Calu3 (cell line): Measurements from ENCODE around the gene KSR2. TPM values are rescaled to one million over a fixed set of nuclear protein-coding genes. Genes with fewer than 3 reads are reported as not detected.
A peak's percentile ranks its signal among the peaks of the same experiment; 100 is the strongest.

Source experiments
- Bru-seq: library from RNA; stranded (reverse); fragments of 400-500 nt; gene quantifications from one replicate; lab custom pipeline; 2021; lab: Mats Ljungman, UMichigan
- BruChase-seq, 2 experiments: library from RNA; stranded (reverse); fragments of 400-500 nt; gene quantifications; one replicate each; lab custom pipeline; 2021; lab: Mats Ljungman, UMichigan
- BruUV-seq: library from RNA; stranded (reverse); fragments of 400-500 nt; replicated peaks from 2 replicates; lab custom pipeline; 2021; lab: Mats Ljungman, UMichigan
- CTCF ChIA-PET: fragments of 300-600 bp; sonication (Branson Sonifier 250); formaldehyde crosslinking; loops from one replicate; lab custom pipeline; 2022; ENCODE audit warnings: antibody characterized with exemption; lab: Charles Lee
- DNase-seq: peaks from one replicate; pipeline ENCODE4 v3.0.0; 2022
- H3K27ac Mint-ChIP-seq: one replicate; pipeline ENCODE4 v1.8.0; 2022; ENCODE audit warnings: mixed read lengths; ENCODE audit not compliant: unreplicated experiment
- H3K27me3 Mint-ChIP-seq: one replicate; pipeline ENCODE4 v1.8.0; 2022; ENCODE audit warnings: mixed read lengths; ENCODE audit not compliant: unreplicated experiment
- H3K36me3 Mint-ChIP-seq: one replicate; pipeline ENCODE4 v1.8.0; 2022; ENCODE audit warnings: mild to moderate bottlenecking, moderate library complexity, mixed read lengths; ENCODE audit not compliant: insufficient read depth, unreplicated experiment
- H3K4me1 Mint-ChIP-seq: one replicate; pipeline ENCODE4 v1.8.0; 2022; ENCODE audit warnings: mild to moderate bottlenecking, low read depth, mixed read lengths; ENCODE audit not compliant: unreplicated experiment
- H3K4me3 Mint-ChIP-seq: one replicate; pipeline ENCODE4 v1.8.0; 2022; ENCODE audit warnings: mild to moderate bottlenecking, low read depth, moderate library complexity, mixed read lengths; ENCODE audit not compliant: unreplicated experiment
- H3K9me3 Mint-ChIP-seq: one replicate; pipeline ENCODE4 v1.8.0; 2022; ENCODE audit warnings: low read depth, mixed read lengths; ENCODE audit not compliant: unreplicated experiment
- intact Hi-C: fragments of 100-400 bp; cut with micrococcal nuclease; formaldehyde crosslinking; loops from one replicate; pipeline ENCODE4 v1.10.0; 2022; ENCODE audit not compliant: unreplicated experiment
- long read RNA-seq: library from polyadenylated mRNA; stranded (forward); transcript quantifications from one replicate; pipeline ENCODE4 v2.0.0, GENCODE V29; 2022
- total RNA-seq: library from RNA; stranded (reverse); gene quantifications from 2 replicates; pipeline ENCODE4 v1.2.3, GENCODE V29; 2022
- TF ChIP-seq, protein P1 (sequence below): fragments of 200-600 bp; IDR thresholded peaks from one replicate; pipeline ENCODE4 v1.8.0; 2022; ENCODE audit warnings: antibody characterized with exemption; ENCODE audit not compliant: unreplicated experiment

KSR2 gene
- total RNA-seq (1.6 and 1.9 TPM in 2 replicates), Bru-seq, nascent RNA (percentile 39 among the genes with signal in this experiment), BruChase-seq, experiment 1, labeled RNA remaining after a 6-hour chase (percentile 35 among the genes with signal in this experiment), BruChase-seq, experiment 2, labeled RNA remaining after a 2-hour chase (percentile 32 among the genes with signal in this experiment)
- long read RNA-seq, partial matches to known transcripts = 1 of 1 reads
- long read RNA-seq, other reads (novel, unspliced or antisense) = 0 of 1 reads

DNA sequence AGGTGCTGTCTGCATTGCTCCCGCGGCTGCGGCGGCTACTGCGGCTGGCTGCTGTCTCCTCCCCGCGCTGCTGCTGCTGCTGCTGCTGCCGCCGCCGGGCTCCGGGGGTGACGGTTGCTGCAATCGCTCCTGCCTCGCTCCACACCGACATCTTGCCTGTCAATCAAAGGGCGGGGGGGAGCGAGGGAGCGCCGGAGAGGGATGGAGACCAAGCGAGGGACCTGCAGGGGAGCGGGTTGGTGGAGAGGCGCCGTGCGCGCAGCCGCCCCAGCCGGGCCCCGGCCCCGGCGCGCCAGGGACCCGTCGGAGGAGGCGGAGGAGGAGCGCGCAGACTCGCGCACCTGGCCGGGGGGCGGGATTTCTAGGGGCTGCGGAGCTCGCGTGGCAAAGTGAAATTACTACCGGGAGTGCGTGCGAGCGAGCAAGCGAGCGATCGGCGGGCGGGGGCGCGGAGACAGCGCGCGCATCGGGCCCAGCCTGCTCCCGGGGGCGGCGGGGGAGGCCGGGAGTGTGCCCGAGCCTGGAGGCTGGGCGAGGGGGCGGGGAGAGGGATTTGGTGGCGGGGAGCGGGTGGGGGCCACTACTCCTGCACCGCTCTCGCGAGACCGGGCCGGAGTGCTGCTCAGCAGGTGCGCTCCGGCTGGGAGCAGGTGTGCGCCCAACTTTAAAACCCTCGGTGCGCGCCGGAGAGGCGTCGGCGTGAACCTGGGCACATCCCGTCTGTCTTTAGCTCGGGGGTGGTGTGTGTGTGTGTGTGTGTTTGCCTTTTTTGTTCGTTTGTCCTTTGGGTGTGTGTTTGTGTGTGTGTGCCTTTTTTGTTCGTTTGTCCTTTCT, at the start of gene KSR2:
Gene KSR2 (minus strand): TSS at position 165 of the 834 bp plus-strand sequence. CDS start 735 bp downstream, outside the sequence.
- TF ChIP-seq, protein P1, sequence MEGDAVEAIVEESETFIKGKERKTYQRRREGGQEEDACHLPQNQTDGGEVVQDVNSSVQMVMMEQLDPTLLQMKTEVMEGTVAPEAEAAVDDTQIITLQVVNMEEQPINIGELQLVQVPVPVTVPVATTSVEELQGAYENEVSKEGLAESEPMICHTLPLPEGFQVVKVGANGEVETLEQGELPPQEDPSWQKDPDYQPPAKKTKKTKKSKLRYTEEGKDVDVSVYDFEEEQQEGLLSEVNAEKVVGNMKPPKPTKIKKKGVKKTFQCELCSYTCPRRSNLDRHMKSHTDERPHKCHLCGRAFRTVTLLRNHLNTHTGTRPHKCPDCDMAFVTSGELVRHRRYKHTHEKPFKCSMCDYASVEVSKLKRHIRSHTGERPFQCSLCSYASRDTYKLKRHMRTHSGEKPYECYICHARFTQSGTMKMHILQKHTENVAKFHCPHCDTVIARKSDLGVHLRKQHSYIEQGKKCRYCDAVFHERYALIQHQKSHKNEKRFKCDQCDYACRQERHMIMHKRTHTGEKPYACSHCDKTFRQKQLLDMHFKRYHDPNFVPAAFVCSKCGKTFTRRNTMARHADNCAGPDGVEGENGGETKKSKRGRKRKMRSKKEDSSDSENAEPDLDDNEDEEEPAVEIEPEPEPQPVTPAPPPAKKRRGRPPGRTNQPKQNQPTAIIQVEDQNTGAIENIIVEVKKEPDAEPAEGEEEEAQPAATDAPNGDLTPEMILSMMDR = no peak
- Mint-ChIP-seq H3K36me3 (peaks cover 18% of the 10 kb centered on the region), H3K4me3 (peak within 1 kb of the TSS; percentile 90), H3K9me3 (peaks cover 2% of the 10 kb centered on the region), H3K4me1 (peaks cover 10% of the 10 kb centered on the region), H3K27ac (peak within 1 kb of the TSS; percentile 86), H3K27me3 (peaks cover 41% of the 10 kb centered on the region)
- intact Hi-C loops = loop anchor here (2.0 kb wide), 1 partner anchor 48 kb away; the partner anchor contains the start of gene RFC5
- CTCF ChIA-PET = interaction anchor here (0.7 kb wide), 1 partner anchor 668 kb away, joined by 3 read pairs; no protein-coding TSS in a partner anchor
- DNase-seq = peak; percentile 93
- BruUV-seq = no TSS peak

GRCh38 chr12:118017926-118018325, 49.1 kb upstream of the KSR2 start:
- H3K27ac Mint-ChIP-seq = no peak overlapping the region
- no peaks in the 10 kb centered on the region for H3K9me3 Mint-ChIP-seq
- CTCF ChIA-PET = no interaction called here
- H3K4me1 Mint-ChIP-seq = peaks cover 16% of the 10 kb centered on the region
- DNase-seq = no peak
- intact Hi-C loops = loop anchor here (2.0 kb wide), 2 partner anchors 49 to 143 kb away; partner anchors contain the start of gene KSR2
- peaks cover 56% of the 10 kb centered on the region for H3K36me3 Mint-ChIP-seq
- peak overlapping the region; percentile 88 for H3K4me3 Mint-ChIP-seq
- BruUV-seq = no TSS peak
- H3K27me3 Mint-ChIP-seq = no peaks in the 10 kb centered on the region
- TF ChIP-seq, protein P1 = no peak

- Mint-ChIP-seq H3K27ac (peak within 1 kb of the TSS; percentile 97), H3K36me3 (peaks cover 47% of the 10 kb centered on the region), H3K9me3 (no peaks in the 10 kb centered on the region), H3K4me1 (peaks cover 16% of the 10 kb centered on the region), H3K27me3 (no peaks in the 10 kb centered on the region), H3K4me3 (peak within 1 kb of the TSS; percentile 88)
- intact Hi-C loops = loop anchor here (2.0 kb wide), 2 partner anchors 48 to 142 kb away; partner anchors contain the start of gene KSR2
- DNase-seq = peak; percentile 99
- CTCF ChIA-PET = interaction anchor here (0.5 to 1.4 kb wide), 7 partner anchors 10 to 1683 kb away, joined by 3 to 9 read pairs (median 6); partner anchors contain the start of gene WSB2
- TF ChIP-seq, protein P1 = no peak
- no TSS peak for BruUV-seq
Observed at GRCh38 chr12:118016424-118017264, 47.9 kb upstream of the KSR2 start, which contains the start of gene RFC5. Gene RFC5, plus strand, starts transcription at chr12:118016703. Its CDS starts 125 bp downstream, at chr12:118016828.
